Activated T-helper 1 cell treated with anti-CD3 and anti-CD28 coated beads, Interleukin-2, amount 50 U/mL, for 16 hours (primary cell): ENCODE data around the gene EXPH5.
A peak's percentile ranks its signal among the peaks of the same experiment; 100 is the strongest.

Source experiments
- DNase-seq, 2 donors: peaks; one replicate each; pipeline ENCODE4 v3.0.0-alpha.2; 2020; ENCODE audit warnings: low read depth in 1 of 2, low spot score in 1 of 2

Gene EXPH5

DNA sequence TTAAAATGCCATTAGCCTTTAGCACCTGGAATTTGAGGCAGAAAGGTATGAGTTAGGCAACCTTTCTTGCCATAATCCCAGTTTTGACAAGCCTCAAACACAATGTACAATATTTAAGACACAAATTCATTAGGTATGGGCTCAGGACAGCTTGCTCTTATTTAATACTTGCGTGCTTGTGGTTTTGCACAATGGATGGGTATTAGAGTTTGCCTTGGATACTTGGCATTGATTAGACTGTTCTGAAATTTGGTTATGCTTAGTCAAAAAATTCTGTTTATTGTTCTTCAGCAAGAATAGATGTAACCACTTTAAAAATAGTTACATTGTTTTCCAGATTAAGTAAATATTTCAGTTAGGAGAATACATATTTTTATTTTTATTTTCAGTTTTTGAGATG, 120.9 kb downstream of the EXPH5 start:
- DNase-seq = no peak

DNA sequence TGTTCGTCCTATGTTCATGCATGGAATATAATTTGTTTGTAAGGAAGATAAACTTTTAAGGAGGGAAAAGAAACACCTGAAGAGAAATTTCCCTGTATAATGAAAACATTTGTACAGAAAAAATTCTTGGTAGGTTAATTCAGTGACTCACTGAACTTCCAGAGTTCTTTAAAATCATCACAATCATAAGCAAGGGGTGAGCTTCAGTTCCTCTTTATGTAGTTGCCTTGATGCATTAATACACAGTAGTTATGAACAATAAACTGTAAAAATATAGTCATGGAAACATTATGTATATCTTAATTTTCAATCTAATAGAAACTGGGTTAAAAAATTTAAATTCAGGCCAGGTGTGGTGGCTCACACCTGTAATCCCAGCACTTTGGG, 125.1 kb downstream of the EXPH5 start:
- DNase-seq = no peak

DNA sequence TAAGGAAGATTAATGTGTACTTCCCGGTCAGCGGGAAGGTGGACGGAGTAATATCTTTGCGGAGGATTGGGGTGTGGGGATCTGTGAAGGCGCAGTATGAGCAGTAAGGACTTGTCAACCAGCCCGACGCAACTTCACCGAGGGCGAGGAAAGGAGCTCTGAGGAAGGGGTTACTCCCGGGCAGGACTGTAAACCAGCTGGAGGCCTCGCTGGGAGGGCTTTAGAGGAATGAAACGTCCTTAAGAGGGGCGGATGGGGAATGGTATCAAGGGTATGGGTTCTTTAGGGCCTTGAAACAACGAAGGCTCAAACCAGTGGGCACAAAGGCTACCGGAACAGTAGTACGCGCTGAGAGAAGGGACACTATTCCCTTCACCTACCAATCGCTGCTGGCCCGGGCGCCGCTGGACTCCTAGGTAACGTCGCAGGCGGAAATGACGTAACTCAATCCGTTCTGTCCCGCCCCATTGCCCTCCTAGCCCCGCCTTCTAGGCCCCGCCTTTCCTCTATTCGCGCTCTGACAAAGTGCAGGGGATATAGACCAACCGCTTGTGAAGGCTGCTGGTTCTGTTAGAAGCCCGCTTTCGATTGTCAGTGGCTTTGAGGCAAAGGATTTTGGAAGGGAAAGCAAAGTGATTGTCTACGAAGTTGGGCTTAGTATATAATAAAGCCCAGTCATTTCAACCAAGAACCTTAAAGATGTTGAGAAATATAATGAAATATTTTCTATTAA, 126.3 kb downstream of the EXPH5 start, which contains the start of gene C11orf65:
Gene C11orf65 (minus strand): TSS at position 439 of the 733 bp plus-strand sequence. CDS start 5,970 bp downstream, outside the sequence.
- peak; percentile 86 to 91 for DNase-seq

DNA sequence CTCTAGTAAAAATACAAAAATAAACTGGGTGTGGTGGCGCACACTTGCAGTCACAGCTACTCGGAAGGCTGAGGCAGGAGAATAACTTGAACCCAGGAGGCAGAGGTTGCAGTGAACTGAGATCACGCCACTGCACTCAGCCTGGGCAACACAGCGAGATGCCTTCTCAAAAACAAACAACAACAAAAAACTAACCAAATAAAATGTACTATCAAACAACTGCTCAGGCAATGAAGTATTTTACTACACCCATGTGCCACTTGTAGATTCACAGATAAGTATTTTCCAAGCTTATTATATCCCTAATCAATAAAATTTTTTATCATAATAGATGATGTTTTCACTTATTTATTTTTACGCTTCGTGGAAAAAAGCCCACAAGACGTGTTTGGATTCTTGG, 127.2 kb downstream of the EXPH5 start:
- DNase-seq = no peak
